HG03135 (cell line): ENCODE results near the gene THSD7A.

Experiments used
- ATAC-seq: cut with Tn5 transposase; IDR thresholded peaks from one replicate; pipeline ENCODE4 v1.9.1; 2021; ENCODE audit warnings: mild to moderate bottlenecking, moderate library complexity; ENCODE audit not compliant: unreplicated experiment

Gene THSD7A

GRCh38 chr7:11355399-11356005, 476.5 kb downstream of the THSD7A start:
- ATAC-seq: no peak

GRCh38 chr7:11346302-11346701, 485.7 kb downstream of the THSD7A start:
- no peak for ATAC-seq

GRCh38 chr7:11345621-11346020, 486.4 kb downstream of the THSD7A start:
- ATAC-seq: no peak

- ATAC-seq: no peak
Measured at GRCh38 chr7:11343818-11344413, 488.1 kb downstream of the THSD7A start.

GRCh38 chr7:11343136-11343535, 488.9 kb downstream of the THSD7A start:
- ATAC-seq: no peak

GRCh38 chr7:11341285-11341944, 490.6 kb downstream of the THSD7A start:
- ATAC-seq: no peak

- ATAC-seq: no peak
Measured at GRCh38 chr7:11336432-11336831, 495.6 kb downstream of the THSD7A start.

GRCh38 chr7:11335947-11336346, 496.1 kb downstream of the THSD7A start:
- ATAC-seq: no peak

- ATAC-seq: peak; percentile 45
Measured at GRCh38 chr7:11332865-11333228, 499.2 kb downstream of the THSD7A start.

- peak; percentile 92 for ATAC-seq
Measured at GRCh38 chr7:11332186-11332864, 499.7 kb downstream of the THSD7A start.

GRCh38 chr7:11331128-11332102, 500.6 kb downstream of the THSD7A start:
- no peak for ATAC-seq

- no peak for ATAC-seq
Measured at GRCh38 chr7:11330717-11331116, 501.3 kb downstream of the THSD7A start.

GRCh38 chr7:11330208-11330607, 501.8 kb downstream of the THSD7A start:
- ATAC-seq: no peak

- no peak for ATAC-seq
Measured at GRCh38 chr7:11329626-11330025, 502.4 kb downstream of the THSD7A start.

GRCh38 chr7:11328309-11328708, 503.7 kb downstream of the THSD7A start:
- ATAC-seq: no peak

GRCh38 chr7:11327633-11328032, 504.4 kb downstream of the THSD7A start:
- no peak for ATAC-seq
